Measurements from ENCODE around the gene LRRC3. TPM values are rescaled to one million over a fixed set of nuclear protein-coding genes. Genes with fewer than 3 reads are reported as not detected.

LRRC3 gene
- total and polyA plus RNA-seq, 2 of the 8 experiments (the other 6 are each of a cell fraction or from before 2014, with no cell fraction given): 3.1 to 5.4 TPM

DNA sequence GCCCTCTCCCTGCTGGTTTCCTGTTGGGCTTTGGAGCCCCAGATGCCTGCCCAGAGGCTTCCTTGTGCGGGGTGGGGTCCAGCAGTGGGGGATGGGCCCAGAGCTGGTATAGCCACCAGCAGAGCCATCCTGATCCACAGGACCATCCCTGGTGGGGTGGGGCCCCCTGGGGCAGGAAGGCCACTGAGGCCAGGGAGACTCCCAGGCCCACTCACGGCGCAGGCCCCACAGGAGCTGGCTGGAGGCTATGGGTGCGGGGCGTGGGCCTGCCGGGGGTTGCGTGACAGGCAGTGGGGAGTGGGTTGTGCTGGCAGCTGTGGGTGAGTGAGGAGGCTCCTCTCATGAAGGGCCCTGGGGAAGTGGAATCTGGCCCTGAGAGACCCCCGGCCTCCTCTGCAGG, 5.7 kb downstream of the LRRC3 start:
- H2BK20ac ChIP-seq (ENCODE audit: low read length): no peak overlapping the region
- H4K8ac ChIP-seq (ENCODE audit: extremely low read depth, insufficient read depth, low read length): no peak overlapping the region
- H3K27ac ChIP-seq (ENCODE audit: low read depth, low read length): no peak overlapping the region
- H3K23me2 ChIP-seq (ENCODE audit: low read depth, low read length): peaks cover 2% of the 10 kb centered on the region; the same call in 1 of the 2 replicates
- ChIA-PET POLR2A (ENCODE audit: partially characterized antibody) (no interaction called here), CTCF (ENCODE audit: partially characterized antibody) (interaction anchor here (1.1 to 1.6 kb wide), 5 partner anchors 9 to 99 kb away, joined by 3 to 13 read pairs (median 5); no protein-coding TSS in a partner anchor)
- no peak overlapping the region for H3K4me2 ChIP-seq (ENCODE audit: insufficient read depth in 1 of 2, low read depth in 2 of 2, low read length in 2 of 2)
- no peak overlapping the region for H2AK5ac ChIP-seq (ENCODE audit: low read depth, low read length)
- no peaks in the 10 kb centered on the region for H3K9me3 ChIP-seq (ENCODE audit: insufficient read depth in 2 of 2, low read depth in 1 of 2, low read length in 1 of 2)
- H3K4ac ChIP-seq (replicated peaks; ENCODE audit: insufficient read length, low read depth, low read length): no peak overlapping the region
- no peak for TF ChIP-seq SIN3A (conservative IDR thresholded peaks at IDR 0.05 in 1 of 2, IDR thresholded peaks at IDR 0.05 in 1 of 2; ENCODE audit: low read depth in 1 of 2, low read length in 2 of 2)
- no peak for DNase-seq (ENCODE audit: low read depth in 1 of 2, low spot score in 2 of 2)
- peaks cover 0 to 10% (median 3%) of the 10 kb centered on the region in 4 experiments; a peak in 4 of 7 replicates for H3K27me3 ChIP-seq (replicated peaks in 1 of 4; ENCODE audit: control insufficient read depth in 3 of 4, extremely low read depth in 1 of 4, insufficient read depth in 3 of 4, low read length in 3 of 4)
- no peak overlapping the region for H4K5ac ChIP-seq (ENCODE audit: insufficient read length, low read depth, low read length)
- no peak overlapping the region for H2BK120ac ChIP-seq (replicated peaks; ENCODE audit: low read depth, low read length)
- peaks cover 0 to 6% of the 10 kb centered on the region in 2 experiments for H4K20me1 ChIP-seq (replicated peaks in 1 of 2; ENCODE audit: control insufficient read depth in 1 of 2, insufficient read depth in 2 of 2, low read length in 2 of 2)
- H2BK15ac ChIP-seq (ENCODE audit: low read length): no peak overlapping the region
- no peak overlapping the region for H3K56ac ChIP-seq (replicated peaks; ENCODE audit: insufficient read length, low read depth, low read length)
- no peak overlapping the region for H3K4me3 ChIP-seq (ENCODE audit: extremely low read depth in 1 of 4, insufficient read depth in 2 of 4, low read depth in 3 of 4, low read length in 4 of 4)
- H3K4me1 ChIP-seq (replicated peaks in 1 of 4; ENCODE audit: control insufficient read depth in 3 of 4, insufficient read depth in 4 of 4, low read length in 3 of 4): peaks cover 0 to 3% (median 1%) of the 10 kb centered on the region in 4 experiments; a peak in 3 of 7 replicates
- 95% methylated on average over 8 of the region's 8 CpGs; no CpG with 5 or more reads in 1 of the 2 experiments for WGBS, 2 experiments (ENCODE audit: extremely low coverage in 1 of 2, insufficient coverage in 1 of 2, insufficient read length in 1 of 2, insufficient replicate concordance in 2 of 2, low coverage in 1 of 2, low lambda C conversion rate in 2 of 2, missing lambda C conversion rate in 1 of 2)
- H3K79me1 ChIP-seq (ENCODE audit: low read depth, low read length): no peaks in the 10 kb centered on the region
- no peak overlapping the region for H2BK5ac ChIP-seq (ENCODE audit: low read depth, low read length)
- H2AFZ ChIP-seq (ENCODE audit: low read length): no peak overlapping the region
- H3K14ac ChIP-seq (ENCODE audit: insufficient read length): no peak overlapping the region
- H3K79me2 ChIP-seq (ENCODE audit: control insufficient read depth in 1 of 2, insufficient read depth in 2 of 2, low read length in 2 of 2): no peaks in the 10 kb centered on the region
- H3K36me3 ChIP-seq (ENCODE audit: control insufficient read depth in 2 of 4, insufficient read depth in 4 of 4, low read length in 3 of 4): no peaks in the 10 kb centered on the region
- H4K91ac ChIP-seq (replicated peaks; ENCODE audit: insufficient read length, low read length): no peak overlapping the region
- H3K23ac ChIP-seq (ENCODE audit: insufficient read length): no peak overlapping the region
- H3K18ac ChIP-seq (ENCODE audit: extremely low read depth, low read length): no peak overlapping the region
- H2BK12ac ChIP-seq (ENCODE audit: low read depth, low read length): no peak overlapping the region
- H3K9ac ChIP-seq (replicated peaks in 1 of 4; ENCODE audit: extremely low read depth in 1 of 4, low read depth in 3 of 4, low read length in 3 of 4): no peak overlapping the region
- FAIRE-seq: no peak

Measured in H1 (cell line).